Measurements from ENCODE around the gene DGKK. TPM values are rescaled to one million over a fixed set of nuclear protein-coding genes. Genes with fewer than 3 reads are reported as not detected.

The DGKK gene
- total RNA-seq, 1 donor from 2014 or later = 0.05 TPM

DNA sequence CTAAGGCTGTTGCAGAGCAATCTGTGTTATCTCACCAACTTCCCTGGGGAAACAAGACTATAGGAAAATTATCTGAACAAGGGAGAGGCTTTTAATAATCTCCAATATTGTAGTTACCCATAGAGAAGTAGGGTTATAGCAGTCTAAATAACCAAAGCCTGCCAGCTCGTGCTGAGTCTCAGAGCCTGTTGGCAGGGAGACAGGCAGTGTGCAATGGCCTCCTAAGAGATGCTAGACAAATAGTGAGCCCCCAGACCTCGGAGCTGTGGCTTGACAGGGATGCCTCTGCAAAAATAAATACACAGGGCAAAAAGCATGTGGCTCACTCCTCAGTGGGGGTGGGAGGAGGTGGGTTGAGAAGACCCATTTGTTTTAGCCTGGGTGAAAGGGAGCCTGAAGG is 76.7 kb downstream of the DGKK start:
- DNase-seq (ENCODE audit: low read depth) = no peak
- Mint-ChIP-seq H3K27me3 (ENCODE audit: low read depth, unreplicated experiment) (peaks cover 2% of the 10 kb centered on the region), H3K4me3 (ENCODE audit: unreplicated experiment) (no peak overlapping the region), H3K9me3 (ENCODE audit: unreplicated experiment) (no peaks in the 10 kb centered on the region), H3K4me1 (ENCODE audit: low read depth, unreplicated experiment) (no peaks in the 10 kb centered on the region), H3K36me3 (ENCODE audit: low read depth, unreplicated experiment) (no peaks in the 10 kb centered on the region), H3K27ac (ENCODE audit: unreplicated experiment) (no peak overlapping the region)
- Histone ChIP-seq H3K79me2 (ENCODE audit: insufficient read depth, low read length) (no peaks in the 10 kb centered on the region), H3K4me1 (ENCODE audit: insufficient read depth, low read length) (no peaks in the 10 kb centered on the region), H2AFZ (ENCODE audit: low read depth, low read length) (no peak overlapping the region), H3K36me3 (ENCODE audit: insufficient read depth, low read length) (no peaks in the 10 kb centered on the region), H3K4me2 (ENCODE audit: low read length) (no peak overlapping the region), H4K20me1 (ENCODE audit: insufficient read depth, low read length) (no peaks in the 10 kb centered on the region), H3K9me3 (ENCODE audit: insufficient read depth, low read depth, low read length) (no peaks in the 10 kb centered on the region), H3K27ac (ENCODE audit: low read depth, low read length) (no peak overlapping the region), H3K4me3 (ENCODE audit: insufficient read depth, low read depth, low read length) (no peak overlapping the region), H3K9ac (ENCODE audit: low read length) (no peak overlapping the region), H3K27me3 (ENCODE audit: insufficient read depth, low read length) (no peaks in the 10 kb centered on the region)
- TF ChIP-seq EZH2 (IDR thresholded peaks at IDR 0.05; ENCODE audit: insufficient read depth, low read length) = no peak
- TF ChIP-seq, protein P1, sequence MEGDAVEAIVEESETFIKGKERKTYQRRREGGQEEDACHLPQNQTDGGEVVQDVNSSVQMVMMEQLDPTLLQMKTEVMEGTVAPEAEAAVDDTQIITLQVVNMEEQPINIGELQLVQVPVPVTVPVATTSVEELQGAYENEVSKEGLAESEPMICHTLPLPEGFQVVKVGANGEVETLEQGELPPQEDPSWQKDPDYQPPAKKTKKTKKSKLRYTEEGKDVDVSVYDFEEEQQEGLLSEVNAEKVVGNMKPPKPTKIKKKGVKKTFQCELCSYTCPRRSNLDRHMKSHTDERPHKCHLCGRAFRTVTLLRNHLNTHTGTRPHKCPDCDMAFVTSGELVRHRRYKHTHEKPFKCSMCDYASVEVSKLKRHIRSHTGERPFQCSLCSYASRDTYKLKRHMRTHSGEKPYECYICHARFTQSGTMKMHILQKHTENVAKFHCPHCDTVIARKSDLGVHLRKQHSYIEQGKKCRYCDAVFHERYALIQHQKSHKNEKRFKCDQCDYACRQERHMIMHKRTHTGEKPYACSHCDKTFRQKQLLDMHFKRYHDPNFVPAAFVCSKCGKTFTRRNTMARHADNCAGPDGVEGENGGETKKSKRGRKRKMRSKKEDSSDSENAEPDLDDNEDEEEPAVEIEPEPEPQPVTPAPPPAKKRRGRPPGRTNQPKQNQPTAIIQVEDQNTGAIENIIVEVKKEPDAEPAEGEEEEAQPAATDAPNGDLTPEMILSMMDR (IDR thresholded peaks at IDR 0.05; ENCODE audit: insufficient read depth, low read depth, low read length) = no peak
- FAIRE-seq = no peak

DNA sequence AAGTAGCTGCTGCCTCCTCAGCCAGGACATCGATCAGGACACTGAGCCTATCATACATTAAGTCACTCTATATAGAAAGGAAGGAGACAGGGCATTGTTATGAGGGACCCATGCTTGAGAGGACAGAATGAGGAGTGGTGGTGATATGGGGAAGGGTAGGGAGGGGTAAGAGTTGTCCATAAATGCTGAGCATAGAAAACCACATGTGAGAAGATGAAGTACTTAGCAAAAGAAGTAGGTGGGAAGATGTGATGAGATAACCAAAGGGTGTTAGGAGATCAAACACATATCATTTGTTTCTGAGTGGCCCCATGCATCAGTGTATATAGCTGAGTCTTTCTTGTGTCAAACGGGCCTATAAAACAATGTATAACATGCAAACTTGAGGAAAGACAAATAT is 84.1 kb downstream of the DGKK start:
- H3K27me3 Mint-ChIP-seq (ENCODE audit: low read depth, unreplicated experiment) = peaks cover 3% of the 10 kb centered on the region
- Histone ChIP-seq H3K4me1 (ENCODE audit: insufficient read depth, low read length) (no peaks in the 10 kb centered on the region), H2AFZ (ENCODE audit: low read depth, low read length) (no peak overlapping the region), H3K36me3 (ENCODE audit: insufficient read depth, low read length) (no peaks in the 10 kb centered on the region), H3K4me2 (ENCODE audit: low read length) (no peak overlapping the region), H3K27ac (ENCODE audit: low read depth, low read length) (no peak overlapping the region), H3K9me3 (ENCODE audit: insufficient read depth, low read depth, low read length) (no peaks in the 10 kb centered on the region), H4K20me1 (ENCODE audit: insufficient read depth, low read length) (no peaks in the 10 kb centered on the region), H3K4me3 (ENCODE audit: insufficient read depth, low read depth, low read length) (no peak overlapping the region), H3K79me2 (ENCODE audit: insufficient read depth, low read length) (no peaks in the 10 kb centered on the region), H3K27me3 (ENCODE audit: insufficient read depth, low read length) (no peaks in the 10 kb centered on the region), H3K9ac (ENCODE audit: low read length) (no peak overlapping the region)
- TF ChIP-seq EZH2 (IDR thresholded peaks at IDR 0.05; ENCODE audit: insufficient read depth, low read length) = no peak
- TF ChIP-seq, protein P1 (IDR thresholded peaks at IDR 0.05; ENCODE audit: insufficient read depth, low read depth, low read length) = no peak
- no peaks in the 10 kb centered on the region for H3K4me1 Mint-ChIP-seq (ENCODE audit: low read depth, unreplicated experiment)
- H3K9me3 Mint-ChIP-seq (ENCODE audit: unreplicated experiment) = no peaks in the 10 kb centered on the region
- no peak overlapping the region for H3K4me3 Mint-ChIP-seq (ENCODE audit: unreplicated experiment)
- H3K36me3 Mint-ChIP-seq (ENCODE audit: low read depth, unreplicated experiment) = no peaks in the 10 kb centered on the region
- FAIRE-seq = peak; percentile 32
- no peak for DNase-seq (ENCODE audit: low read depth)
- no peak overlapping the region for H3K27ac Mint-ChIP-seq (ENCODE audit: unreplicated experiment)

DNA sequence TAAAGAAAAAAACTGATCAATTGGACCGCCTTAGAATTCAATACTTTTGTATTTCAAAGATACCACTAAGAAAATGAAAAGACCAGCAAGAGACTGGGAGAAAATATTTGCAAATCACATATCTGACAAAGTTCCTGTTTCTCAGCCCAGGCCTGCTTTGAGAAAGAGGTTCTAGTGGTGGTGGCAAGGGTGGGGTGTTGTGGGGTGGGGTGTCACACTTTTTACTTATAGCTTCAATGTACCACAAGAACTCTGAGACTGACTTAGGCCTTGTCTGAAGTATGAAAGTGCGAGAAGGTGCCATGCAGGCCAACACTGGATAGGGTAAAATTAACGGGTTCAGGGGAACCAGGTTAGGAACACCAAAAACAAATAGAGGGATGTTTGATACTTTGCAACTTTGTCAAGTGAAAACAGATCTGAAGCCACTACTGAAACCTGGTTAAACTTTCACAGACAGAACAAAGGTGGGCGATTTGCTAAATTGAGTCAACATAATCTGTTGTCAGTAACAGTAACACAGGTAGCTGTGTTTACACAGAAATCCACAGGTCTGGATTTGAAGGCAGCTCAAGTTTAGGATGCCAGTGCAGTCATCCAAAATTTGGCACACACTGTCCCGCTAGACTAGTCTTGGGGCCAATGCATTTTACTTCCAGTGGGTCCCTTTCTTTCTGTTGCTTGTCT is 88.8 kb downstream of the DGKK start:
- no peaks in the 10 kb centered on the region for H3K79me2 ChIP-seq (ENCODE audit: insufficient read depth, low read length)
- no peak overlapping the region for H3K27ac ChIP-seq (ENCODE audit: low read depth, low read length)
- H3K4me1 ChIP-seq (ENCODE audit: insufficient read depth, low read length) = no peaks in the 10 kb centered on the region
- no peaks in the 10 kb centered on the region for H4K20me1 ChIP-seq (ENCODE audit: insufficient read depth, low read length)
- no peak for TF ChIP-seq EZH2 (IDR thresholded peaks at IDR 0.05; ENCODE audit: insufficient read depth, low read length)
- TF ChIP-seq, protein P1 (IDR thresholded peaks at IDR 0.05; ENCODE audit: insufficient read depth, low read depth, low read length) = no peak
- H3K27ac Mint-ChIP-seq (ENCODE audit: unreplicated experiment) = no peak overlapping the region
- H3K27me3 Mint-ChIP-seq (ENCODE audit: low read depth, unreplicated experiment) = peaks cover 3% of the 10 kb centered on the region
- no peaks in the 10 kb centered on the region for H3K36me3 Mint-ChIP-seq (ENCODE audit: low read depth, unreplicated experiment)
- H3K9me3 ChIP-seq (ENCODE audit: insufficient read depth, low read depth, low read length) = no peaks in the 10 kb centered on the region
- no peak for FAIRE-seq
- H3K27me3 ChIP-seq (ENCODE audit: insufficient read depth, low read length) = no peaks in the 10 kb centered on the region
- no peak overlapping the region for H3K4me3 ChIP-seq (ENCODE audit: insufficient read depth, low read depth, low read length)
- no peaks in the 10 kb centered on the region for H3K4me1 Mint-ChIP-seq (ENCODE audit: low read depth, unreplicated experiment)
- H3K36me3 ChIP-seq (ENCODE audit: insufficient read depth, low read length) = no peaks in the 10 kb centered on the region
- no peak overlapping the region for H3K4me2 ChIP-seq (ENCODE audit: low read length)
- H3K9me3 Mint-ChIP-seq (ENCODE audit: unreplicated experiment) = no peaks in the 10 kb centered on the region
- no peak overlapping the region for H3K9ac ChIP-seq (ENCODE audit: low read length)
- H3K4me3 Mint-ChIP-seq (ENCODE audit: unreplicated experiment) = no peak overlapping the region
- H2AFZ ChIP-seq (ENCODE audit: low read depth, low read length) = no peak overlapping the region
- no peak for DNase-seq (ENCODE audit: low read depth)

All from astrocyte (in vitro differentiated cells and primary cell).